Breast epithelium (tissue), 3 donors: ENCODE results near the gene AKT1S1.

Experiments used
- CTCF ChIP-seq, 3 donors: fragments of 450-650 bp; IDR thresholded peaks; one replicate each; pipeline ENCODE4 v1.5.1; 2016 to 2017; ENCODE audit warnings: antibody characterized with exemption in 3 of 3, mild to moderate bottlenecking in 3 of 3, moderate library complexity in 3 of 3
- POLR2A ChIP-seq: fragments of 450-650 bp; IDR thresholded peaks from one replicate; pipeline ENCODE4 v1.6.1; 2016; ENCODE audit warnings: antibody characterized with exemption, mild to moderate bottlenecking, moderate library complexity
- POLR2AphosphoS5 ChIP-seq, 3 donors: sonication (generic); formaldehyde crosslinking; IDR thresholded peaks; one replicate each; pipeline ENCODE4 v1.6.1; 2017; ENCODE audit warnings: antibody characterized with exemption in 3 of 3

- TF ChIP-seq CTCF (IDR thresholded peaks at IDR 0.05) (no peak), POLR2AphosphoS5 (IDR thresholded peaks at IDR 0.05) (no peak), POLR2A (no peak)
Observed at GRCh38 chr19:49875177-49875576, 2.0 kb downstream of the AKT1S1 start.
